Fibroblast of villous mesenchyme (primary cell): Measurements from ENCODE around the gene ITCH. TPM values are rescaled to one million over a fixed set of nuclear protein-coding genes. Genes with fewer than 3 reads are reported as not detected.
"Not testable (repeated sequence)": the region's sequence is repeated elsewhere in the genome, so short reads cannot be mapped to it uniquely, and the experiment has no call there.

Experiments
- DNase-seq: peaks from one replicate; pipeline ENCODE4 v3.0.0-alpha.2; 2010; ENCODE audit warnings: low read depth
- H3K4me3 ChIP-seq: 2 replicates; pipeline ENCODE4 v1.5.1; 2011; ENCODE audit warnings: low read depth, mild to moderate bottlenecking, low read length
- total RNA-seq: library from RNA; depleted of rRNA; stranded (reverse); fragments of >200 nt; gene quantifications from 2 replicates; pipeline ENCODE4 v1.2.3, GENCODE V29; 2012
- TF ChIP-seq, protein P1 (sequence below): IDR thresholded peaks from 2 replicates; pipeline ENCODE4 v1.5.1; 2012; ENCODE audit warnings: low read depth, mild to moderate bottlenecking, low read length; ENCODE audit not compliant: insufficient read depth

Gene ITCH
- total RNA-seq, 1 donor, result 88.9 TPM

DNA sequence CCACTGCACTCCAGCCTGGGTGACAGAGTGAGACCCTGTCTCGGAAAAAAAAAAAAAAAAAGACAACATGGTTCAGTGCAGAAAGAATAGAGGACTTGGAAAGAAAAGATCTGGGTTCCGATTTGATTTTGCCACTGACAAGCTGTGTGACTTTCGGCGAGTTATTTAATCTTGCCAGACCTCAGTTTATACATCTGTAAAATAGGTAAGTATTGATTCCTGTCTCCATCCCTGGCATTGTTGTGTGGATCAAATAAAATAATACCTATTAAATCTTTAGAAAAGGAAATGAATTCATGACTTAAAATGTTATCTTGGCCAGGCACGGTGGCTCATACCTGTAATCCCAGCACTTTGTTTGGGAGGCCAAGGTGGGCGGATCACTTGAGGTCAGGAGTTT lies 7.0 kb downstream of the ITCH start:
- DNase-seq, result no peak
- no peak overlapping the region for H3K4me3 ChIP-seq
- TF ChIP-seq, protein P1, sequence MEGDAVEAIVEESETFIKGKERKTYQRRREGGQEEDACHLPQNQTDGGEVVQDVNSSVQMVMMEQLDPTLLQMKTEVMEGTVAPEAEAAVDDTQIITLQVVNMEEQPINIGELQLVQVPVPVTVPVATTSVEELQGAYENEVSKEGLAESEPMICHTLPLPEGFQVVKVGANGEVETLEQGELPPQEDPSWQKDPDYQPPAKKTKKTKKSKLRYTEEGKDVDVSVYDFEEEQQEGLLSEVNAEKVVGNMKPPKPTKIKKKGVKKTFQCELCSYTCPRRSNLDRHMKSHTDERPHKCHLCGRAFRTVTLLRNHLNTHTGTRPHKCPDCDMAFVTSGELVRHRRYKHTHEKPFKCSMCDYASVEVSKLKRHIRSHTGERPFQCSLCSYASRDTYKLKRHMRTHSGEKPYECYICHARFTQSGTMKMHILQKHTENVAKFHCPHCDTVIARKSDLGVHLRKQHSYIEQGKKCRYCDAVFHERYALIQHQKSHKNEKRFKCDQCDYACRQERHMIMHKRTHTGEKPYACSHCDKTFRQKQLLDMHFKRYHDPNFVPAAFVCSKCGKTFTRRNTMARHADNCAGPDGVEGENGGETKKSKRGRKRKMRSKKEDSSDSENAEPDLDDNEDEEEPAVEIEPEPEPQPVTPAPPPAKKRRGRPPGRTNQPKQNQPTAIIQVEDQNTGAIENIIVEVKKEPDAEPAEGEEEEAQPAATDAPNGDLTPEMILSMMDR, result no peak

DNA sequence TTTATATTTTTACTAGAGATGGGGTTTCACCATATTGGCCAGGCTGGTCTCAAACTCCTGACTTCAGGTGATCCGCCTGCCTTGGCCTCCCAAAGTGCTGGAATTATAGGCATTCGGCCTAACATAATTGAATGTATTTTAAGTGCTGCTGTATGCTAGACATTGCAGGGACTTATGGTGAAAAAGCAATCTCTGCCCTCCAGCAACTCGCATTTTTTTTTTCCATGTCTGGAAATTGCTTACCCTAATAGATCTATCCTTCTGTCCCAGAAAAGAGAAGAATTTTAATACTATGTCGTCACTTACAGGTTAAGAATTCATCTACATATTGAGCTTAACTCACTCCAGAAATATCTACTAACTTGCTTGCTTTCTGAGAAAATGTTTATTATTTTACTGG lies 10.4 kb downstream of the ITCH start:
- TF ChIP-seq, protein P1, result no peak

DNA sequence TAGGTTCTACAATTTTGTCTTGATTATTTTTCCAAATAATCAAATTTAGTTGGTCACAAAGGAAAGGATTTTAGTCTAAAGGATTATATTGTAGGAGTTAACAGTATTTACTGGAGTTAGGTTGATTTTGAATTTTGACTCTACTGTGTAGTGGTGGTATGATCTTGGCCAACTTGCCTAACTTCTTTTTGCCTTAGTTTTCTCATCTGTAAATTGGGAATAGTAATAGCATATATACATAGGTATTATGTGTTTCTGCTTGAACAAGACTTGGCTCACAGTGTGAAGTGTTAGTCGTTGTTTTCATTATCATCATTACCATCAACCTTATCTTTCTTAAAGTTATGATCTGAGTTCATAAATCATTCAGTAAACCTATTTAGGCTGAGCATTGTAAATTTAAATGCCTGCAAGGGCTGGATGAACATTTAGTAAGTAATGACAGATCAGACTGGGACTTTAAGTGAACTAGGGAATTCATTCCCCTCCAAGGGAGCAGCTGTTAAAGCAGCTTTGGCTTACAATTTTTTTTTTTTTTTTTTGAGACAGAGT lies 11.2 kb downstream of the ITCH start:
- DNase-seq, result no peak
- H3K4me3 ChIP-seq, result no peak overlapping the region
- TF ChIP-seq, protein P1, result no peak

More for the DNA sequence above, 10.4 kb downstream of the ITCH start:
- DNase-seq, result no peak
- no peak overlapping the region for H3K4me3 ChIP-seq

DNA sequence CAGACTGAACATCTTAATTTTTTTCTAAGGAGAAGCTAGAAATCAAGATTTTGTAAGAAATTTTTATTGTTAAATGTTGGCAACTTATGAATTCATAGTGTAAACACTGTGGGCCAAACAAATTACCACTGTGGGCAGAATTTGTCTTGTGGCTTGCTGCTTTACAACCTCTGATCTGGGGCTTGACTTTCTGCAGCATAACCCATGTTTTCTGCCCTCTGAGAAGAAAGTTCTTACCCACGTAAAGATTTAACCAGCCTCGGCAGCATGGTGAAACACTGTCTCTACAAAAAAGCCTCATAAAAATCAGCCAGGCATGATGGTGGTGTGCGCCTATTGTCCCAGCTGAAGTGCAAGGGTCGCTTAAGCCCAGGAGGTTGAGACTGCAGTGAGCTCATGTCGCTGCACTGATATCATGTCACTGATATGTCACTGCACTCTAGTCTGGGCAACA lies 12.9 kb downstream of the ITCH start:
- TF ChIP-seq, protein P1, result no peak
- peak; percentile 57 for DNase-seq
- no peak overlapping the region for H3K4me3 ChIP-seq

DNA sequence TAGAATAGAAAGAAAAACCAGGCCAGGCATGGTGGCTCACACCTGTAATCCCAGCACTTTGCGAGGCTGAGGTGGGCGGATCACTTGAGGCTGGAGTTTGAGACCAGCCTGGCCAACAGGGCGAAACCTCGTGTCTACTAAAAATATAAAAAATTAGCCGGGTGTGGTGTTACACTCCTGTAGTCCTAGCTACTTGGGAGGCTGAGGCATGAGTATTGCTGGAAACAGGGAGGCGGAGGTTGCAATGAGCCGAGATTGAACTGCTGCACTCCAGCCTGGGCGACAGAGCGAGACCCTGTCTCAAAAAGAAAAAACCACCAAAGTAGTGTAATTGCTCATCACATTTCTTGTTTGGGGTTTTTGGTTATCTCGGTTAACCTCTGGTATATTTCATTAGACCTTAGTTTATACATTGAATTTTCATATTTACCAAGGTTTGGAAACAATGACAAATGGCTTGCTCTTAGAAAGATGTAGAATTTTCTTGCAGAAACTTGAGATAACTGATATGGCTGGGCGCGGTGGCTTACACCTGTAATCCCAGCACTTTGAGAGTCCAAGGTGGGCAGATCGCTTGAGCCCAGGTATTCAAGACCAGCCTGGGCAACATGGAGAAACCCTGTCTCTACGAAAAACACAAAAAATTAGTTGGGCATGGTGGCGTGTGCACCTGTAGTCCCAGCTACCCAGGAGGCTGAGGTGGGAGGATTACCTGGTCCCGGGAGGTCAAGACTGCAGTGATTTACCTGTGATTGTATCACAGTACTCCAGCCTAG lies 14.2 kb downstream of the ITCH start:
- DNase-seq, result no peak
- TF ChIP-seq, protein P1, result no peak
- no peak overlapping the region for H3K4me3 ChIP-seq

DNA sequence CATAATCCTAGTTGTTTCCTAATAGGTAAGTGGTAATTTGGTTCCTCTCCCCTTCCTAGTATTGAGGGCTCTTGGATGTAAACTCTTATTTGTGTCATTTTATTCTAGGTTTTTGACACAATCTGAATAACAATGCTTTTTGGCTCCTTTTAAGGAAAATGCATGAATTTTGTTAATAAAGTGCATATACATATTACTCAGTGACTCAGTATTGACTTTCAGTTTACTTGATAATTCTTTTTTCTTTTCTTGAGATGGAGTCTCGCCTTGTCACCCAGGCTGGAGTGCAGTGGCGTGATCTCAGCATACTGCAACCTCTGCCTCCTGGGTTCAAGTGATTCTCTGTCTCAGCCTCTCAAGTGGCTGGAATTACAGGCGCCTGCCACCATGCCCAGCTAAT lies 19.1 kb downstream of the ITCH start:
- no peak overlapping the region for H3K4me3 ChIP-seq
- DNase-seq, result no peak
- TF ChIP-seq, protein P1, result no peak

DNA sequence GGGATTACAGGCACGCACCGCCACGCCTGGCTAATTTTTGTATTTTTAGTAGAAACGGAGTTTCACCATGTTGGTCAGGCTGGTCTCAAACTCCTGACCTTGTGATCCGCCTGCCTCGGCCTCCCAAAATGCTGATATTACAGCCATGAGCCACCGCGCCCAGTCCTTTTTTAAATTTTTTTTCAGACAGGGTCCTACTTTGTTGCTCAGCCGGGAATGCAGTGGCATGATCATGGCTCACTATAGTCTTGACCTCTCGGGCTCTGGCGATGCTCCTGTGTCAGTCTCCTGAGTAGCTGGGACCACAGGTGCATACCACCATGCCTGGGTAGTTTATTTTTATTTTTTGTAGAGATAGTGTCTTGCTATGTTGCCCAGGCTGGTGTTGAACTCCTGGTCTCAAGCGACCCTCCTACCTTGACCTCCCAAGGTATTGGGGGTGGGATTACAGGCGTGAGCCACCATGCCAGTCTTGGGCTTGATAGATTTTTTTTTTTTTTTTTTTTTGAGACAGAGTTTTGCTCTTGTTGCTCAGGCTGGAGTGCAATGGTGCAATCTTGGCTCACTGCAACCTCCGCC lies 19.9 kb downstream of the ITCH start:
- not testable (repeated sequence) for H3K4me3 ChIP-seq, DNase-seq
